NCI-H2171 treated with DMSO at 0.1 percent for 48 hours (cell line): ENCODE results near the gene TTC8.

Source experiments
- DNase-seq: peaks from one replicate; lab custom pipeline; 2025; lab: John Stamatoyannopoulos, UW

The TTC8 gene

GRCh38 chr14:88868558-88869159, 44.2 kb downstream of the TTC8 start:
- peak; percentile 58 for DNase-seq

DNA sequence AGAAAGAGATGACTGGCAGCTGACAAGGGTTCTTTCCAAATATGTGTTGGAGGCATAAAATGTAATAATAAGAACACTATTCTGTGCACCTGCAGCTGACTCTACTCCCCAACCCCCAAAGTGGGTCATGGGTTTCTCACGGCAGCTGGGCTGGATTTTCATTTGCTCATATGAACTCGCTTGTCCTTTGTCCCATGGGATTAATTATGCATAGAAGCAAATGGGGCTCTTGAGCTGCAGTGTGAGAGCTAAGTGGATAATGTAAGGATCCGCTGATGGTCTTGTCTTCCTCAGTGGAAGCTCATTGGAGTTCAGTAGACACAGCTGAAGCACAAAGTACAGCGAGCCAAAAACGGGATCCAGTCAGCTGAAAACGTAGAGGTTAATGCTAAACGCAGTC, 46.3 kb downstream of the TTC8 start:
- DNase-seq: peak; percentile 95

- DNase-seq: no peak
These were observed 47.0 kb downstream of the TTC8 start for GRCh38 chr14:88871429-88871828.

DNA sequence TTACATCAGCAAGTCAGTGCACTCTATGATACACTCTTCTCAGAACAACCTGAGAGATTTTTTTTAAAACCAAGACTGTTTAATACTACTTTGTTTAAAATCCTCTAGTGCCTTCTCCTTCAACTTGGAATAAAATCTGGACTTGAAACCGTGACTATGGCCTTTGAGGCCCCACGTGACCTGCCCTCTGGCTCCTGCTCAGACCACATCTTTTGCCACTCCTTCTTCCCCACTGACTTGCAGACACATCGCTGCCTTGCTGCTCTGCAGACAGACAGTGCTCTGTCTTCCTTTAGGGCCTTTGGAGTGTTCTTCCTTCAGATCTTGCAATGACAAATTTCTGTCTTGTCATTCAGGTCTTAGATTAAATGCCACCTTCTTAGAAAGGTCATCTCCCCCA, 48.5 kb downstream of the TTC8 start:
- DNase-seq: no peak

DNA sequence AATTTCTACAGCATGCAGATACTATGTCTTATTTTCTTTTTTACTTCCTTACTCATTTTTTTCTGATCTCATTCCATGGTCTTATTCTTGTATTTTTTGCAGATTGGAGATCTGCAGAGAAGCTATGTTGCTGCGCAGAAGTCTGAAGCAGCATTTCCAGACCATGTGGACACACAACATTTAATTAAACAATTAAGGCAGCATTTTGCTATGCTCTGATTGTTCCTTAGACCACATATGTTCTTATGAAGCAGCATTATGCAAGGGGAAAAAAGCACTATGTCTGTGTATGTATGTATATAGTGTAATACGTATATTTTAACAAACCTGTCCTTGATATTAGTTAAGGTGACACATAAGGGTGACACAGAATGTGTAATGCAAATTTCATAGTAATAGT, 52.7 kb downstream of the TTC8 start:
- DNase-seq: no peak

- DNase-seq: no peak
These were observed 54.6 kb downstream of the TTC8 start for GRCh38 chr14:88879022-88879421.

DNA sequence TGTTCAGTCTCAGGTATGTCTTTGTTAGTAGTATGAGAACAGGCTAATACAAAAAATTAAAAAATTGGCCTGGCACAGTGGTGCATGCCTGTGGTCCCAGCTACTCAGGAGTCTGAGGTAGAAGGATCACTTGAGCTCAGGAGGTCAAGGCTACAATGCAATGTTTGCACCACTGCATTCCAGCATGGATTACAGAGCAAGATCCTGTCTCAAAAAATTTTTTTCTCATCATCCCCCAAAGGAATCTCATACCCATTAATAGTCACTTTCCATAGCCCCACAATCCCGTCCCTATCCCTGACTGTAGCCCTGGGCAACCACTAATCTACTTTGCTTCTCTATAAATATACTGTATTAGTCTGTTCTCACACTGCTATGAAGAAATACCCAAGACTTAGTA, 57.8 kb downstream of the TTC8 start:
- DNase-seq: no peak

- no peak for DNase-seq
These were observed 70.7 kb downstream of the TTC8 start for GRCh38 chr14:88895116-88895515.

DNA sequence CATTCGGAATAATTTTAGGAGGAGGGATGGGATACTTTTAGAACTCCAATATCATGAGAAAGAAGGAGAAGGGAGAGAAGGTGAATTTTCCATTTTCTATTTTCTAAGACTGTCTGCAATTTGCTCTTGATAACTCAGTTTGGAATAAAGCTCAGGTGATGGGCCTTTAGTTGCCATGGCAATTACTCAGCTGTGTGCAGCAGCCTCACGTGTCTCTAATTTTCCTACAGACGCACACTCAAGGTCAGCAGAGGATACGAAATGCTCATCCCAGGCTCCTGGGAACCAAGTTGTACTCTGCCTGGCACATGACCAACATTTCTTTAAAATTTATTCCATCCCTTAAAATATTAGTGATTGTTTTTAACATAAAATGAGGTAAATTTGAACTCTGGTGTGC, 76.7 kb downstream of the TTC8 start:
- DNase-seq: no peak

- DNase-seq: no peak
These were observed 77.5 kb downstream of the TTC8 start for GRCh38 chr14:88901991-88902390.

DNA sequence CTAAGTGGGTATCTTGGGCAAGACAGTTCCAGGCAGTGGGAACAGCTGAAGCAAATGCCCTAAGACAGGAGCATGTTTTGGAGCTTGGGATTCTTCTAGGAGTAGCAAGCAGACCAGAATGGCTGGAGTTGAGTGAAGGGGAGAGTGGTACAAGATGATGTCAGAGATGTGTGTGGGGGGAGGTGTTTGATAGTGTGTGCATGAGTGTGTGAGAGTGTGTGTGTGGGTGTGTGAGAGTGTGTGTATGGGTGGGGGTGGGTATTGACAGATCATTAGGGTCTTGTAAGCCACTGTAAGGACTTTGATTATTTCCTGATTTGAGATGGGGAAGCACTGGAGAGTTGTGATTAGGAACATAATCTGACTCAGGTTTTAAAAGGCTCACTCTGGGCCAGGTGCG, 78.4 kb downstream of the TTC8 start:
- no peak for DNase-seq

- no peak for DNase-seq
These were observed 79.8 kb downstream of the TTC8 start for GRCh38 chr14:88904206-88904647.

DNA sequence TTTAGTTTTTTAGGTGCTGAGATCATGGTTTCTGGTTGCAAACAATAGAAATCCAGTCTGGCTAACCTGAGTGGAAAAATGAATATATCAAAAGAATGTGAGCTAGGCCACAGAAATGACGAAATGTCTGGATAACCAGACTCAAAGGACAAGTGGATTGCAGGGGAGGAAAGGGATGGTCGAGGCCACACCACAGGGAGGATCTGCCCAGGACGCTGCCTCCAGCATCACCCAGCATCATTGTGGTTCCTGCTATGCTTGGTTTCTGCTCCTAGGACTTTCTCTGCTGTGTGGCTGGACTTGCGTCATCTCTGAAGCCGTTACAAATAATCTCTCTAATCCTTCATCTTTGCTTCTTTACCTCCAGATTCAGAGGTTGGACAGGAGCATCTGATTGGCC, 80.4 kb downstream of the TTC8 start:
- DNase-seq: no peak

DNA sequence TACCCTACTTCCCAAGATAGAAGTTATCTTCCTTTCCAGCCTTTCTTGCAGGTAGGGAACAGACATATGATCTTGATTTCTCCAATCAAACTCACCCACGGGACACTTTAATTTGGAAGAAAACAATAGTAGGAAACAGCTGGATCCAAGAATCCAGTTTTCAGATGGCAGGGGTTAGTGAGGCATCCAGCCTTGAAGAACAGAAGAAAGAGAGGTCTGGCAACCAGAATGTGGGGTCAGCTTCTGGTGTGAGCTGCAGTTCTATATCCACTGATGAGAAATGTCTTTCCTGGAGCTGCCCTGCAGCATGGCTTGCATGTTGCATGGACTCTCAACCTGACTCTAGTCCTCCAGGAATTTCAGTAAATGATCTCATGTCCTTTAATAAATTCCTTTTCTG, 83.8 kb downstream of the TTC8 start:
- DNase-seq: no peak

DNA sequence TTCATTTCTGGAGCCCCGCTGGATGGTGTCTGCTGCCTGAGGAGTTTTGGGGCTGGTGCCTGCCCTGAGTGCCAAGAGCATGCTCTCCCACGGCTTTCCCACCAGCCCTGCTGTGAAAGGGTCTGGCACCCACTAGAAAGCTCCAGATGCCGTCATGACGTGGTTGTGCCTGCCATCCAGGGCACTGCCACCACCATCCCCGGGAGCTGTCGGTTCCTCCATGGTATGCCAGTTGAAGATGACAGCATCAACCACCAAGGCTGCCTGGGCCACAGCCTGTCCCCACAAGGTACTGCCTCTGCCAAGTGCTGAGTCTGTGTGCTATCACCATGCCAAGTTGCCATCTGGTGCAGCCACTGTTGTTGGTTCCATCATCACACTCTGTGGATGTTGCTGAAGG, 85.9 kb downstream of the TTC8 start:
- no peak for DNase-seq

DNA sequence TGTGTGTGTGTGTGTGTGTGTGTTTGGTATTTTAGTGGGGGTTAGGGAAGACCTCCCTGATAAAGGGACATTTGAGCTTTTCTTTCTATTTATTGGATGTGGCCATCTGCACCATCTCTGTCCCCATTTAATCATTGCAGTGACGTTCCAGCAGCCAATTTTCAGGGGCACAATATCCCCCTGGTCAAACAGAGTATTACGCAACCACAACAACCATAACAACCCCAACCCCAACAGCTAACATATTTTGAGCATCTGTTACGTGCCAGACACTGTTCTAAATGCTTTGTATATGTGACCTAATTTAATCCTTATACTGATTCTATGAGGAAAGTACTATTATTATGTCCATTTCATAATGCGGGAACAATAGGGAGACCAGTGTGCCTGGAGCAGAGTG, 87.4 kb downstream of the TTC8 start:
- DNase-seq: no peak

- DNase-seq: no peak
These were observed 90.5 kb downstream of the TTC8 start for GRCh38 chr14:88914956-88915355.

DNA sequence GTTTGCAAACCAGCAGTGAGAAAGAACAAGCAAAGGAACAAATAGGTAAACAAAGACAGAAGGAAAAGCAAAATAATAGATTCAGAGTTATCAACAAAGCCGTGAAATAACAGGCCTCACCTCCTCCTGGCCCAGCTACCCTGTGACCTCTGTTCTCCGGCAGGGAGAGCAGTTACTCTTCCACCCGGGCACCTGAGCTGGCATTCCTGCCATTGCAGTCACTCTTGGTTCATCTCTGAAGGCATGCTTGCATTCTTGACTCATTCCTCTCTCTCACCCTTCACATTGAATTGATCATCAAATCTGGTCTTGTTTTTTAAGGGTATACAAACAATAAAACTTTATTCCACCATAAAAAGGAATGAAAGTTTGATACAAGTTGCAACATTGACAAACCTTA, 95.1 kb downstream of the TTC8 start:
- DNase-seq: no peak
